GM19043 (cell line): ENCODE data around the gene EIF4E3.

Source experiments
- ATAC-seq: cut with Tn5 transposase; IDR thresholded peaks from one replicate; pipeline ENCODE4 v1.9.1; 2021; ENCODE audit warnings: low read depth; ENCODE audit not compliant: unreplicated experiment

EIF4E3 gene

DNA sequence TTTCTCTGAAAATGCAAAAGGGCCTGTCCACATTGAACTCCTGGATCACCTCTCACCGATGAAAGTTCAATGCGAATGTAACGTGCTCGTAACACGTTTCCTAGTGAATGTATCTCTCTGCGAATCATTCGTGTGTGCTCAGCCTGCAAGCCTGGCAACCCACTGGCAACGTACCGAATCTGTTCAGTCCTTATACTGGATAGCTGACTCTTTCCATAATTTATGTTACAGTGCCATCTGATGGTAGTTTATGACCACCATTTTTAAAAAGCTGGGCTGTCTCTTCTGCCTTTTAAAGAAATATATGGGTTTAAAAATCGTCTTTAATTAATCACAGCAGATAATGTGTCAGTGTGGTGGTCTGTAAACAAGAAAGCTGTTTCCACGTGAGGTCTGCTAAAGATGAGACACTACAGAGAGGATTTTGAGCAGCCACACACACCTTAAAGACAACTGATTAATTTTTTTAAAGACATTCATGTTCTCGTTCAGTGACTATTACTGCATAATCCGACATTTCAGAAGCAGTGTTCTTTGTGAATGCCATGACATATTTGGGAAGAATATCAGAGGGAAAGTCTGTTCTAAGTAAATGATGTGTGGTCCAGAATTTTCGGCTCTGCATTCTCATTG, 72.3 kb downstream of the EIF4E3 start:
- ATAC-seq: no peak

DNA sequence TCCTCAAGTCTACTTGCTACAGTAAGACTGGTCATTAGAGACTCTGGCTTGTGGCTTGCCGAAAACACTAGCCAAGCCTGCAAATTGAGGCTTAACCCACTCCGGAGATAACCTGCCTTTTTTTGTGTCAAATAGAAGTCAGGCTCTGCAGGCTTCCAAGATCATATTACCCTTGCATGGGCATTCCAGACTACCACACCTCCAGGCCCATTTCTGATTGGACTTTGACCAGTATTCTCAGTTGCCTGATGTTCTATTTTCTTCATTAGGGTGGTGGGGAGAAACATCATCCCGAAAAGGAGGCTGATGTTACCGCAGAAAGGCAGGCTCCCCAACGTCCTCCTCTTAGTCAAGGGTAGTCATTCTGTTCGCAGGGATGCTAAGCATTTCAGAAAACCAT, 73.6 kb downstream of the EIF4E3 start:
- no peak for ATAC-seq

DNA sequence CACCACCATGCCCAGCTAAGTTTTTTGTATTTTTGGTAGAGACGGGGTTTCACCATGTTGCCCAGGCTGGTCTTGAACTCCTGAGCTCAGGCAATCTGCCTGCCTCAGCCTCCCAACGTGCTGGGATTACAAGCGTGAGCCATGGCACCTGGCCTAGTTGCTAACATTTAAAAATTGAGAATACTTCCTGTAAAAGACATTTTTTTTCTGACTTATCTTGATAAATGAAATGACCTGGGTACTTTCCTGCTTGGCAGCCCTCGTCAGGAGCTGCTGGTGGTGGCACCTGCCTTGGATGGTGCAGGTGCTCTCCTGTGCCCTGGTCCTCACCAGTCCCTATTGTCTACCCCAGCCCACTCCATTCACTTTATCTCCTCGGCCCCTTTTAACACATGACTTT, 74.8 kb downstream of the EIF4E3 start:
- no peak for ATAC-seq

DNA sequence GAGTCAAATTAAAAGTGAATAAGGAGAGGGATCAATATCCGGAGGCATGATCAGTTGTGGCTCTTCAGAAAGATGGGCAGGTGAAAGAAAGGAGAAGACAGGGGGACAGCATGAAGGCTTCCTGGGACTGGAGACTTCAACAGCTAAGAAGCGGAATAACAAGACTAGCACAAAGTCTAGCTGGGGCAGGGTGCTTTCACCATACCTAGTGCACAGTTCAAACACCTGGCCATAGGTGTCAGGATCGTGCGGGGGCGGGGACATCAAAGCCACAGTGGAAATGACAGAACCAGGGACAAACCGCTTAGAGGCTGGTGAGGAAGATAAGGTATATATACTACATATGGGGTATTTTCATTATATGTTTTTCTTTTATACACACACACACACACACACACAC, 75.4 kb downstream of the EIF4E3 start:
- ATAC-seq: no peak

DNA sequence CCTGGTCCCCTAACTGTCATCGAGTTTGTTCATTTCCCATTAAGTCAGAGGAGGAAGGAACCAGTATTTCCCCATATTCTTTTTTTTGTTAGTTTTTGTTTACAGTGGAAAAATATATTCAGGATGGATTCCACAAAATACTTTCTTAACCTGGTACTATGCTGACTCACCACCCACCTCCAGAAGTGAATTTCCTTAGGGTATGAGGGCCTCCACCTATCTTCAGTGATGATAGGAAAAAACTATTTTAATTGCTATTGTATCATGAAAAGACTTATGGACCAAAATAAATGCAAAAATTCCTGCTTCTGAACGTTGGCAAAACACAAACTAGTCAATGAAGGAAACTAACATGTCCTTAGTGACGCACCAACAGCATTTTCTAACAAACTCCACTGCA, 77.5 kb downstream of the EIF4E3 start:
- no peak for ATAC-seq

DNA sequence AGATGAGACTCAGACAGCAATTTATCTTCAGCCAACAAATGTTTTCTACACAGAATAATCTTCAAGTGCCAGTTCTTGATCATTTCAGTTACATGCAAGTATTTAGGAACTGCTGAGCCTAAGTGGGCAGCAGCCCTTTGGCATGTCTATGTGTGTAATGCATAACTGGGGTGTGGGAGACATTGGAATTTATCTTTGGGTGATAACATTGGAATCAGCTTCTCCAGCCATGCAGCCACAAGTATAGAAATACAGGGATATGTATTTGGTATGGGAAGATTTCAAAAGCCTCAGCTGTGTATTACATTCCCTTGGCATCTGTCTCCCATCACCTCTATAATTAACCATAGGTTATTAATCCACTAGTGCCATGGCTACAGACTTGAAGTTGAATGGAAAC, 78.2 kb downstream of the EIF4E3 start:
- no peak for ATAC-seq

DNA sequence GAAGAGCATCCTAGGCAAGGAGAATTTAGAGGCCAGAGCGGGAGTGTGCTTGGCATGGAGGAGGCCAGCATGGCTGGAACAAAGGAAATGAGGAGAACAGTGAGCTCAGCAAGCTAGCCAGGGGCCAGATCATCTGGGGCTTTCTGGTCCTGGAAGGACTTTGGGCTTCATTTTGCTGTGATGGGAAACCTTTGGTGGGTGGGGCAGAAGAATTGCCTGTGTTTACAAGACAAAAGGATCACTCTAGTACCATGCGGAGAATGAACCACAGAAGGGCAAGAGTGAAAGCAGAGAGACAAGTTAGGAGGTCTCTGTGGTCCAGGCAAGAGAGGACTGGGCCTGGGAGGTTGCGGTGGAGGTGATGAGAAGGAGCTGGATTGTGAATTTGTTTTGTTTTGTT, 80.1 kb downstream of the EIF4E3 start:
- ATAC-seq: no peak

DNA sequence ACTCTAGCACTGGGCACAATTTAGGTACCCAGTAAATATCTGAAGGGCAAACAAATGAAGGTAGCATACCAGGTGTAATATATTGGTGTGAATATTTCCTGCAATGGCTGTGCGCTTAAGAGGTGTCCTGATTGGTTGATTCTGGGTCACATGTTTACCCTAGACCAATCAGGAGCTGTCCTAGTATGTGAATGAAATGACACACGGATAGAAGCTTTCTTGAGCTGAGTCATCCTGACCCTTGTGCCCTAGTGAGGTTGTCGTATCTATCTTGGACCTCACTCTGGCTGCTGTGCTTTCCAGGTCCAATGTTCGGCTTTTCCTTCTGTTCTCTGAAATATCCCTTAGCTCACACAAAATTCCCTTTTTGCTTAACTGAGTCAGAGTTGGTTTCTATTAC, 83.5 kb downstream of the EIF4E3 start:
- no peak for ATAC-seq

DNA sequence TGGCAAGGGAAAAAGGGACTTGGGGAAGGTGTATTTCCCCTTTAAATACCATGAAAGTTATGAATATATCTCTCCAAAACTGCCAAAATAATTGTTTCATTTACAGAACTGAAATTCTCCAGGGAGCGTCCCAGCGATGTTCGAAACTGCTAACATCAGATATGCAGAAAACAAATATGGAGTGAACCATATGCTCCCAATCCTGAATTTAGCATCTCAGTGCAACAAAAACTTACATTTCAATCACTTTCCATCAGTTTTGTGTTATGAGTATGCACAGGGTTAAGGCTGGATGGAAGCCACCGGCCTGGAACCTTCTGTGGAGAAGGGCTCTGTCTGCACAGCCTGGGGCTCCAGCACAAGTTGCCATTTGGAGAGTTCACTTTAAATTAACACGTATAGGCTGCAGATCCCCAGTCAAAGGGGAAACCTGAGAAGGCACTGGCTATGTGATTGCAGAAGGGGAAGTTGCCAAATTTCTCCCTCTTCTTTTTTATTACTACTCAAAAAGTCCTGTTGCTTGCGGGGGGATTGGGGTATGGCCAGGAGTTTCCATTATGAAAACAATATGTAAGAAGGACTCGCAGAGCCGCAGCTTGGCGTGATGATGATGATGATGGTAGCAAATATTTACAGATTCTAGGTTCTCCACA, 84.7 kb downstream of the EIF4E3 start:
- ATAC-seq: no peak

DNA sequence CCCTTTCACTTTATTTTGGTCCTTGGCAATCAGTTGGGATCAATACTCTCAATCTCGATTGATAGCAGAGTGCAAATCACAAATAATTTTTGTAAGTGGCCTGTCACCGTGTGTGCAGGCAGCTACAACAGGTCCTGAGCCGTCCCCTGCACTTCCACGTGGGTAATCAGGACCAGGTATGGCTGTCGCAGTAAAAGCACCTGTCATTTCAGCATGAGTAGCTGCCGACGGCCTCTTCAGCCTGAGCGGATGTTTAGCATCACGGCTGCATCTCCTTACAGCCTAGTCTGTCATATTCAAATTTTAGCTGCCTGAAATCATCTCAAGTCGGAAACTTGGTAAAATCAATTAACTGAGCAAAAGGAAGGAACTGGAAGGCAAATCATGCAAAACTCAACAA, 88.7 kb downstream of the EIF4E3 start:
- ATAC-seq: no peak

DNA sequence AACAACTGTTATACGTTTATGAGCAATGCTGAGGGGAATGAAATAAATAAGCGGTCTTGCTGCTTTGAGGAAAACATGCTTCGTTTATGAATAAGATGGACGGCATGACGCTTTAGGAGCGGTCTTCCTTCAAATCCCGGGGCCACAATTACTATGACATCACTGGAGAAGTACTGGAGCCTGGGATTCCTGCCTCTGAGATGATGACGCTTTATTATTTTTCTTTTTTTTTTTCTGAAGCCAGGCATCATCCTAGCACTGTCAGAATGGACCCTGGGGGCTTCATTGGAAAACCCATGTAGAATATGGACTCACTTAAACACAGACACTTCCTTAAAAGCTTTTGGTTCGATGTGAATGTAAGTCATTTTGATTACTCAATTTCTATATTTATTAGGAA, 89.2 kb downstream of the EIF4E3 start:
- ATAC-seq: no peak

DNA sequence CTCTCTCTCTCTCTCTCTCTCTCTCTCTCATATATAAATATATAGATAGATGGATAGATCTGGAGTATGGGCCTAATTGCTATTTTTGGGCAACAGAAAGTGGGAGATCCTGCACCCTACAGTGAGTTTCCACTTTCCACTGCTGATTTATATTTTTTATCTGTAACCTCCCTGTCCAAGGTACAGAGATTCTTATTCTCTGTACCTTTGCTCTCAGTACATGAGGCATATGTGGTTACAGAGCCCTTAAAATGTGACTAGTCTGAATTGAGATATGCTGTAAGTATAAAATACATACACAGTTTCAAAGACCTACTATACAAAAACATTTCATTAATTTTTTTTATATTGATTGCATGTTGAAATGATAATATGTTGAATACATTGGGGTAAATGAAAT, 90.5 kb downstream of the EIF4E3 start:
- ATAC-seq: no peak

DNA sequence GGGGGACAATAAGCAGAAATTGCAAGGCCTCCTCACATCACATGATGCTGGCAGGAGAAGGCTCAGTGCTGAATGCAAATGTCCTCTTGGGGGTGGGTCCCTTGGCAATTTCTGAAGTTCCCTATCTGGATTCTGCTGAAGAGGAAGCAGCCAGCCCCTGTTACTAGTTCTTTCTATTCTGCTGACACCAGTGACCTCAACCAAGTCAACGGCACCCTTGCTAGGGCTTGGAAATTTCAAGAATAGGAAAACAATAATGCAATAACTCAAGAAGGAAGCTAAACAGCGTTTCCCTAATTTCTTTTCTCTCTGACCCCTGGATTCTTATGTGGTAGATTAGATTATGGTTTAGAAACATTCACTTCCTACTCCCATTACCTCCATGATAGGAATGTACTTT, 95.5 kb downstream of the EIF4E3 start:
- ATAC-seq: no peak

DNA sequence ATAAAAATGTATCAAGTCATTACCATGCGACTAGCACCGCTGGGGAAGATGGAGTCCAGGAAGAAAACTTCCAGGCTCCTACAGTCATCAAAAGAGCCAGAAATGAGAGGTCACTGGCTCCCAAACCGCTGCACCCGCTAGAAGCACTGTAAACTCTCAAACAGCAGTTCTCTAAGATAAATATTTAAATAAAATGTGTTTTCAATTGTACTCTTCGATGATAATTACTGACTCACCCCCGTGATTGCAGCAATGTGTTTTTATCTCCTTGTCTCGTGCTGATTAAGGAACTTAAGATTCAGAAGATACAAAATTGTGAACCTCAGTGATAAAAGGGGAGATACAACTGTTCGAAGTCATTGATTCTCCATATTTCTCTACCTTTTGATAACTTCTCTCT, 95.9 kb downstream of the EIF4E3 start:
- no peak for ATAC-seq

DNA sequence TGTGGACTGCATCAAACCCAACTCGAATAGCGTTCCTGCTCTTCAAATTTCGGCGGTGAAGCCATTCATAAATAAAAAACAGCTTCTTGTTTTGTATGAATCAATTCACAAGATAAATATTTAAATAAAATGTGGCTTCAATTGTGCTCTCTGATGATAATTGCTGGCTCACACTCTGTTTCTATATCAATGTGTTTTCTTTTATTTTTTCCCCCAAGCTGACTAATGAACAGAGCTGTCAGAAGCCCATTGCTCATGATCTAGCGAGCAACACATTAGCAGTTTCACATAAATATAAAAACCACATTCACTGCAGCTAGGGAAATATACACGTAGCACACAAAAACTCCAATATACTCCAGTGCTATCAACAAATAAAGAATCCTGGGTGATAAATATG, 96.7 kb downstream of the EIF4E3 start:
- ATAC-seq: no peak

DNA sequence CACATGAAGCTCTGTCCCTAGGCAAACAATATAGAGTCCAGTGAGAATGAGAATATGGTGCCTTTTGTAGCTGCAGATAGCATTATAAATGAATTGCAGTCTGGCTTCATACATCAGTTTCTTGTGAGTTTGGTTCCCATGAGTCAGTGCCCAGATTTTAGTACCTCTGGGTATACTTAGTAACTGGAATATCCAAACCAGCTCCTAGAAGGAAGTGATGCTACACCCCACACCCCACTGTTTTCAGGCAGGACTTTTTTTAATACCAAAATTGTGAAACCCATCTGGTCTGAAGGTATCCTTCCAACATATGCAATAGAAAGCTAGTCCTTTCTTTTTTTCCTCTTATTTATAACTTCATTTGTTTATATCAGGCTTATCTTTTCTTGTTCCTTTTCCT, 99.5 kb downstream of the EIF4E3 start:
- ATAC-seq: no peak
